Dedifferentiated amniotic fluid mesenchymal stem cell (primary cell): ENCODE results near the gene PAOX.
"Not testable (repeated sequence)": the region's sequence is repeated elsewhere in the genome, so short reads cannot be mapped to it uniquely, and the experiment has no call there.

Experiments used
- DNase-seq: peaks from one replicate; pipeline ENCODE4 v3.0.0-alpha.2; 2016; ENCODE audit errors: extremely low spot score

Gene PAOX

DNA sequence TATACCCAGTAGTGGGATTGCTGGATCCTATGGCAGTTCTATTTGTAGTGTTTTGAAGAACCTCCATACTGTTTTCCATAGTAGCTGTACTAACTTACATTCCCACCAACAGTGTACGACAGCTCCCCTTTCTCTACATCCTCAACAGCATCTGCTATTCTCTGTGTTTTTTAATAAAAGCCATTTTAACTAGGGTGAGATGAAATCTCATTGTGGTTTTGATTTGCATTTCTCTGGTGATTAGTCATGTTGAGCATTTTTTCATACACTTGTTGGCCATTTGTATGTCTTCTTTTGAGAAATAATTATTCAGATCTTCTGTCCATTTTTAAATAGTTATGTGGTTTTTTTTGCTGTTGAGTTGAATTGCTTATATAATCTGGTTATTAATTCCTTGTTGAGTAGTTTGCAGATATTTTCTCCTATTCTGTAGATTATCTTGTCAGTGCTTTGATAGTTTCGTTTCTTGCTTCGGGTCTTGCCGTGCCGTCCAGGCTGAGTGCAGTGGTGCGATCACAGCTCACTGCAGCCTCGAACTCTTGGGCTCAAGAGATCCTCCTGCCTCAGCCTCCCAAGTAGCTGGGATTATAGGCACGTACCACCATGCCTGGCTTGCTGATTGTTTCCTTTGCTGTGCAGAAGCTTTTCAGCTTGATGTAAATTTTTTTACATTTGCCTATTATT is 26.9 kb downstream of the PAOX start:
- no peak for DNase-seq

GRCh38 chr10:133411523-133412380 is 32.7 kb downstream of the PAOX start:
- no peak for DNase-seq

DNA sequence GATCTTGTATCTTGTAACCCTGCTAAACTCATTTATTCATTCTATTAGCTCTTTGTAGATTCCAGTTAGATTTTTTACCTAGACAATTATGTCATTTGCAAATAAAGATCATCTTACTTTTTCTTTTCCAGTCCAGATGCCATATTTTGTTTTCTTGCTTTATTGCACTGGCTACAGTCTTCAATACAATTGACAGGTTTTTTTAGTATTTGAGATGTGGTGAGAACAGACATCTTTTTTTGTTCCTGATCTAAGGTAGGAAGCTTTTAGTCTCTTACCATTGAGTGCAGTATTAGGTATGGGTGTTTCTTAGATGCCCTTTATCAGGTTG is 33.3 kb downstream of the PAOX start:
- no peak for DNase-seq

DNA sequence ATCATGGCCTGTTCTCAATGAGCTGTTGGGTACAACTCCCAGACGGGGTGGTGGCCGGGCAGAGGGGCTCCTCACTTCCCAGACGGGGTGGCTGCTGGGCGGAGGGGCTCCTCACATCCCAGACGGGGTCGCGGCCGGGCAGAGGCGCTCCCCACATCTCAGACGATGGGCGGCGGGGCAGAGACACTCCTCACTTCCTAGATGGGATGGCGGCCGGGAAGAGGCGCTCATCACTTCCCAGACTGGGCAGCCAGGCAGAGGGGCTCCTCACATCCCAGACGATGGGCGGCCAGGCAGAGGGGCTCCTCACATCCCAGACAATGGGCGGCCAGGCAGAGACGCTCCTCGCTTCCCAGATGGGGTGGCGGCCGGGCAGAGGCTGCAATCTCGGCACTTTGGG is 35.3 kb downstream of the PAOX start:
- DNase-seq: not testable (repeated sequence)

- no peak for DNase-seq
Measured at GRCh38 chr10:133415752-133416151, 36.7 kb downstream of the PAOX start.

DNA sequence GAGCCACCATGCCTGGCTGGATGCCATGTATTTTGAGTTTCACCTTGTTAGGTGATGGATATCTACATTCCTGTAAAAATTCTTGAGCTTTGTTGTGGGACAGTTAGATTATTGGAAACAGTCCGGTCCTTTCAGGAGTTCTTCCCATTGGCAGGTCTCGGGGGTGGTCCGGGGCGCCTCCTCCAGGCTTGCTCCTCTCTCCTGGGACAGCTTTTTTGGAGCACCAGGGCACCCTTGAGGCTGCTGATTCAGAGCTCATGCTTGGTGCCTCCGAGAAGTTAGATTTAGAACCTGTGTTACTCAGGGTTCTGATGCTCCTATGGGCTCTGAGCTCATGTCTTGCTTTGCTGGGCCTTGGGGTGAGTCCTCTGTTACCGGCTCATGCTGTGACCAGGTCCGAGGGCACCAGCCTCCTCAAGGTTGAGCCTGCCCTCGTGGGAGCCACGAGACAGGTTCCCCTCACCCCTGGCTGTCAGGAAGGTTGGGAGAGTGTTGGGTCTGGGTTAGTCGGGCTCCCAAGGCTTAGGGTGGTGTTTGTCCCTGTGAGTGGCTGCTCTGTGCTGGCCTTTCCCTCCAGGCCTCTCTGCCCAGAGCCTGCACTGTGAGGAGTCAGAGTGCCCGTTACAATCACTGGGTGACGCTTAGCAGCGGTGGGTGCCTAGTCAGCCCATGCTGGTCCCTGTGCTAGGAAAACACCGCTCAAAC is 39.4 kb downstream of the PAOX start:
- no peak for DNase-seq

GRCh38 chr10:133419211-133419950 is 40.3 kb downstream of the PAOX start:
- DNase-seq: no peak

DNA sequence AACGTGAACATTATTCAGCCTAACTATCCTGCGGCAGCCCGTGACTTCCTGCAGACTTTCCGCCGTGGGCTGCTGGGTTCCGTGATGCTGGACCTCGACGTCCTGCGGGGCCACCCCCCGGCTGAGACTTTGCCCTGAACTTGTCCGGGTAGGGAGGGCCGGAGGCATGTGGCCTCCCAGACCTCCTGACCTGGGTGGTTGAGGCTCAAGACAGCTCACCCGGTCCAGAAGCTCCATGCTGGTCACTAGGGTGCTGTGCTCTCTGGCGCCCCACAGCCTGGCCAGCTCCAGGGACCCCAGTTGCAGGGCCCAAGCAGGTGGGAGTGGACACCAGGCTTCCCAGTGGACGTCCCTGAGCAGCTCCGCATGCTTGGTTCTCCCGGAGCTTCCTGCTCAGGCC is 41.0 kb downstream of the PAOX start:
- DNase-seq: no peak

GRCh38 chr10:133420579-133420978 is 41.5 kb downstream of the PAOX start:
- DNase-seq: no peak

DNA sequence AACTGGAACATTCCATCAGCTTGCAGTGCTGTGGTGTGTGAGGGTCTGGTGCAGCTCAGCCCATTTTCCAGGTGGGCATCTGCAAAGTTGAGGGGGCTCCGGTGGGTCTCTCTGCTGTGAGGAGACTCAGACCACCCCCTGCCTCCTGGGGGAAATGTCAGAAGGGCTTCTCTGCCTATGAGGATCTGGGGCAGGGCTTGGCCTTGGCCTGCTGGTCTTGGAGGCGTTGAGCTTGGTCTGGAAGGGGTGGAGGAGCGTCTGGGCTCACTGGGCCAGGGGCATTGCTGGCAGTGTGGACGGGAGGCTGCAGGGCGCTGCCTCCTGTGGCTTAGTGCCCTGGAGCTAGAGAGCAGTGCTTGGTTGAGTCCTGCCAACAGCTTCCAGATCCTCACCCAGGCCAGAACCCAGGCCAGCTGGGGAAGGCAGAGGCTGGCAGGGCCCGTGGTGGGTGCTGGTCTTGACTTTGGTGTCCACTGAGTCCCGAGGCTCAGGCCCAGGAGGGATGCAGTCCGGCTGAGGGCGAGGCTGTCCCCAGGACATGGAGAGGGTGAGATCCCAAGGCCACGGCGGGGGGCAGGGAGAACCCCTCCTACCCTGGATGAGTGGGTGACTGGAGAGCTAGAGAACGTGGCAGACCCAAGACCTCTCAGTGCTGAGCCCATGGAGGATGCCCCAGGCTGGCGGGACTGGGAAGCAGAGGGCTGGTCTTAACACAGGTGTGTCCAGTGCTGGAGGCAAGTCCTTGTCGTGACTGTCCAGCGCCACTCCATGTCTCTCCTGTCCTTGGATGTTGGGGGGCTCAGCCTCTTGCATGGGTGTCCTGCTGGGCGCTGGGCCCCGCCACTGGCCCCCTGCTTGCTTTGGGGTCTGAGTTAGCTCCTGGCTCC is 42.5 kb downstream of the PAOX start:
- DNase-seq: no peak

DNA sequence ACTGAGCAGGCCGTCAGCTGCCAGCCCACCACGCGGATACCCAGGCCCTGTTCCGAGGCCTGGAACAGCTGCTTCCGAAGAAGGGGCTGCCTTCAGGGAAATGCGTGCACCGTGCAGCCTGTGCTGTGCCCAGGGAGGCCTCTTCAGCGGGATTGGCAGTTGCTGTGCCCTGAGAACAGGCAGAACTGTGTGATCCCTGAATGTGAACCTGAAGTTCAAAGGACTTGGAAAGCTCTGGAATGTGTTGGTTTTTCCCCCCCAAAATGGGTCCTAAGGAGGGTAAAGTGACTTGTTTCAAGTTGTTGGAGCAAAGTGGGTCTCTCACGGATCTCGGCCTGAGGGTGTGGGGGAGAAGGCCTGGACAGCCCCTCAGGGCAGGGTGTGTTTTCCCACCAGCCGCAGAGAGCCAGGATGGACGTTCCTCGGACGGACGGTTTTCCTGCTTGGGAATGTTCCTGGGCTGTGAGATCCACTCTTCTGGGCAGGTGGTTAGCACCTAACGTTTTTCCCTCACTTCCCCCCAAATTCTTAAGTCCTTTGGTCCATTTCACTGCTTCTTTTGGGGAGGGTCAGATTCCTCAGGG is 43.3 kb downstream of the PAOX start:
- no peak for DNase-seq

GRCh38 chr10:133422807-133423771 is 44.0 kb downstream of the PAOX start:
- no peak for DNase-seq

DNA sequence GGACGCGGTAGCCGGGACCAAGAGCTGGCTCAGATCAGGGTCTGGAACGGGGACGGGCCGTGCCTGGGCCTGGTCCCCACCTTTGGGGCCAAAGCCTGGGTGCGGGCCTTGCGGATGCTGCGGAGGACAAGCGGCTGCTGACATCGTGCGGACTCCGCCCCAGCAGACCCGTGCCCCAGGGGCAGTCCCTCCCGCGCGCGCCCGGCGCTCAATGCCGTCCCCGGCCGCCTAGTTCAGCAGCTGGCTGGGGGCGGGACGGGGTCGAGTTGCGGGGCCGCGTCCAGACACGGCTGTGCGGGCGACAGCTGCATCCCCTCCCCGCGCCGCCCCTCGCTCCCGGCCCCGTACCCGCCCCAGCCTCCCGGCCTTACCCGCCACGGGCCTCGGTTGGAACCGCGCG is 45.0 kb downstream of the PAOX start:
- DNase-seq: not testable (repeated sequence)

- DNase-seq: not testable (repeated sequence)
Measured at GRCh38 chr10:133424601-133425000, 45.5 kb downstream of the PAOX start, which contains the start of gene SPRN. SPRN (minus strand) TSS chr10:133424625; CDS start chr10:133423681, 944 bp downstream.

DNA sequence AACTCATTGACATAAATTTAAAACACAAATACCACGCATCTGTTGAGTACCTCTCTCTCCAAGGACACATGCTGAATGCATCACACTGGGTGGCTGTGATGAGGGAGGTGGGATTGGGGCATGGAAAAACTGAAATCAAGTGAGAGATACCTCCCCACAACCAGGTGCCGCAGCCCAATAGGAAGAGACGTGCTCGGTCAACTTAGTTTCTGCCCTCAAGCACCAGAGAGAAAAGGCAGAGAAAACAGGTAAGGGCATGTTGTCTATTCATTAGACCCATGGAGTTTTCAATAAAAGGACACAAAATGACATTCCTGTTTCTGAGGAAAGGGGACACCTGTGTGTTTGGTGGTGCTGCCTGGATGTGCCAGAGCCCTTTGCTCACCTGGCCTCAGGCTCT is 50.5 kb downstream of the PAOX start:
- DNase-seq: not testable (repeated sequence)

GRCh38 chr10:133431888-133432613 is 53.0 kb downstream of the PAOX start:
- not testable (repeated sequence) for DNase-seq

DNA sequence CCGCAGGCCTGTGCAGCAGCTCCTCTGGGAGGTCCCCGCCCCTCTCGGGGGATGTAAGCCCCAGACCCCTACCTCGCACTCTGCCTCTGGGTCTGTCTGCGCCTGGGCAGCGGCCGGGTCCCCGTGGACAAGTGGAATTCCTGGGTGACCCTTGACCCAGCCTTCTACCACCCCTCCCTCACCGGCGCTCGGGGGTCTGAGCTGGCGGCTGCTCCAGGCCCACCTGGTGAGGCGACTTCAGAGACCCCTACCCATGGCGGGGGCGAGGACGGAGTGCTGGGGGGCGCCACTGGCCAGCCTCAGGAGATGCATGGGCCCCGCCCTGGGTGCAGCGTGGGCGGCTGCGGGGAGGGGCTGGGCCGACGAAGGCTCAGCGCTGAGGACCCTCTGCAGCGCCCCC is 53.7 kb downstream of the PAOX start:
- DNase-seq: not testable (repeated sequence)

DNA sequence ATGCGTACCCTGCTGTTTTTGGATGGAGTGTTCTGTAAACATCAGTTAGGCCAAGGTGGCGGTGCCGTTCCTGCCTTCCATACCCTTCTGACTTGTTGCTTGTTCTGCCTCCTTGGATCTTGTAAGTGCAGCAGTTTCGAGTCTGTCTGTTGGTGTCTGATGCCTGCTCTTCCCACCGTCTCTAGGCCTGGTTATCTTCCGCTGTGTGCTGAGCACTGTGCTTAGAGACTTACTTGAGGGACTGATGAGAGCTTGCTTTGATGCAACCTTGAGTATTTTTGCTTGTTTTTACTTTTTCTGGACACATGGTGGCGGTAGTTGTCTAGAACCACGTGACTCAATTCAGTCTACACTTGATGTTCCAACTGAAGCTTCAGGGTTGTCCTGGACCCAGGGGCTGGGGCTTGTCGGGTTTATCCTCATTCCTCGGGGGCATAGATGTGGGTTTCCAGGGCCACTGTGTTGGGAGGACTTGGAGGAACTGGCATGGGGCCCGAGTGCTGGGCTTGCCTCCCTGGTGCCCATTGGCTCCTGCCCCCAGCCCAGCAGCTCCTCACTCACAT is 59.7 kb downstream of the PAOX start:
- no peak for DNase-seq
